GM19397 (cell line): ENCODE data around the gene PTPRN2.
"Not testable (repeated sequence)": the region's sequence is repeated elsewhere in the genome, so short reads cannot be mapped to it uniquely, and the experiment has no call there.

Source experiments
- ATAC-seq: cut with Tn5 transposase; IDR thresholded peaks from one replicate; pipeline ENCODE4 v1.9.1; 2021; ENCODE audit warnings: mild to moderate bottlenecking, moderate library complexity; ENCODE audit not compliant: unreplicated experiment

Gene PTPRN2

DNA sequence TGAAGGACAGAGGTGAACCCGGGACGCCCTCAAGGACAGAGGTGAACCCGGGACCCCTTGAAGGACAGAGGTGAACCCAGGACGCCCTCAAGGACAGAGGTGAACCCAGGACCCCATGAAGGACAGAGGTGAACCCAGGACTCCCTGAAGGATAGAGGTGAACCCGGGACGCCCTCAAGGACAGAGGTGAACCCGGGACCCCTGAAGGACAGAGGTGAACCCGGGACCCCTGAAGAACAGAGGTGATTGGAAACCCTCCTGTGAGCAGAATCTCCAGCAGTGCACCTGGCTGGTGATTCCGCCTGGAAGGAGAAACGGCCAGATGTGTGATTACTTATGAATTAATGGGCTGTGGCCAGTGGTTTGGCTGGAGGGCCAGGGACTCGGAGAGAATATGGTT is 272.3 kb downstream of the PTPRN2 start:
- no peak for ATAC-seq

DNA sequence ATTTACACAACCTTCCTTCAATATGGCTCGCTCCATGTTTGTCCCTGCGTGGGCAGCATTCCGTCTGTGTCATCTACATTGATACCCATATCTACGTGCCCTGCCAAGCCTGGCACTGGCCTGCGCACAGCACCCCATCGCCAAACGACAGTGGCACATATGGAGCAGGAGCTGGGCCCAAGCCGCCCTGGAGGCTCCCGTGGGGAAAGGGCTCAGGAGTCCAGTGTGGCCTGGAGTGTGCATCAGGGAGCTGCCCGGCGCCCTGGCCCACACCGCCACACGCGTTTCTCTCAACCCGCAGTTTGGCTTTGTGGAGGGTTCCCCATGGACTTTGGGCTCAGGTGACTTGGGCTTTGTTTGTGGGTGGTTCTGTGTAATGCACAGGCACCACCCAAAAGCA is 273.2 kb downstream of the PTPRN2 start:
- ATAC-seq = no peak

DNA sequence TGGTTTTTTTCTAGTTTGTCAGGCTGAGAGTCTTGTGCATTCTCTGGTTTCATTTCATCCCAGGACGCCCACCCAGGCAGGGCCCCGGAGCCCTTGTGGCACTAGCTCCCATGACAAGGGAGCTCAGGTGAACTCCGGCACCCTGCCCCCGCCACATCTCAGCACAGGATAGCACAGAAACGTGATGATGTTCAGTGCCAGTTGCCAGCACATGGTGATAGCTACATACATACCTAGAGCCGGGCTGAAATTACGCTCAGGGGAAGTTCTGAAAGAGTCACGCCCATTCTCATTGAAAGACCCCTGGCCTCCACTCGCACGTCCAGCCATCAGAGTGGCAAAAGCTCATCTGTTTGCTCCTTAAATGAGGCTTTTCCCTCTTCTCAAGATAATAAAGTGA is 273.7 kb downstream of the PTPRN2 start:
- no peak for ATAC-seq

DNA sequence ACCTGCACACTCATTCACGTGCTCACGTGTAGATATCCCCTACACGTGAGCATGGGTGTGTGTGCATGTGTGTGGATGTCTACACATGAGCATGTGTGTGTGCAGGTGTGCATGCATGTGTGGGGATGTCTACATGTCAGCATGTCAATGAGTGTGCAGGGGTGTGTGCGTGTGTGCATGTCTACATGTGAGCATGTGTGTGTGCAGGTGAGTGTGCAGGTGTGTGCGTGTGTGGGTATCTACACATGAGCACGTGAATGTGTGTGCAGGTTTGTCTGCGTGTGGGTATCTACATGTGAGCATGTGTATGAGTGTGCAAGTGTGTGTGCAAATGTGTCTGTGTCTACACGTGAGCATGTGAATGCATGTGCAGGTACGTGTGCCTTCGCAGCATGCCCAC is 274.8 kb downstream of the PTPRN2 start:
- ATAC-seq = no peak

DNA sequence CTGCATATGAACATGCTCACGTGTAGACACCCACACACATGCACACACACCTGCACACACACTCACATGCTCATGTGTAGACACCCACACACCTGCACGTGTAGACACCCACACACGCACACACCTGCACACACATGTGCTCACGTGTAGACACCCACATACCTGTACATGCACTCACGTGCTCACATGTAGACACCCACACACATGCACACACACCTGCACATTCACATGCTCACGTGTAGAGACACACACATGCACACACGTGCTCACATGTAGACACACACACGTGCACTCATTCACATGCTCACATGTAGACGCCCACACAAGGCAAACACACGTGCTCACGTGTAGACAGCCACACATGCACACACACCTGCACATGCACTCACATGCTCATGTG is 275.8 kb downstream of the PTPRN2 start:
- ATAC-seq = no peak

DNA sequence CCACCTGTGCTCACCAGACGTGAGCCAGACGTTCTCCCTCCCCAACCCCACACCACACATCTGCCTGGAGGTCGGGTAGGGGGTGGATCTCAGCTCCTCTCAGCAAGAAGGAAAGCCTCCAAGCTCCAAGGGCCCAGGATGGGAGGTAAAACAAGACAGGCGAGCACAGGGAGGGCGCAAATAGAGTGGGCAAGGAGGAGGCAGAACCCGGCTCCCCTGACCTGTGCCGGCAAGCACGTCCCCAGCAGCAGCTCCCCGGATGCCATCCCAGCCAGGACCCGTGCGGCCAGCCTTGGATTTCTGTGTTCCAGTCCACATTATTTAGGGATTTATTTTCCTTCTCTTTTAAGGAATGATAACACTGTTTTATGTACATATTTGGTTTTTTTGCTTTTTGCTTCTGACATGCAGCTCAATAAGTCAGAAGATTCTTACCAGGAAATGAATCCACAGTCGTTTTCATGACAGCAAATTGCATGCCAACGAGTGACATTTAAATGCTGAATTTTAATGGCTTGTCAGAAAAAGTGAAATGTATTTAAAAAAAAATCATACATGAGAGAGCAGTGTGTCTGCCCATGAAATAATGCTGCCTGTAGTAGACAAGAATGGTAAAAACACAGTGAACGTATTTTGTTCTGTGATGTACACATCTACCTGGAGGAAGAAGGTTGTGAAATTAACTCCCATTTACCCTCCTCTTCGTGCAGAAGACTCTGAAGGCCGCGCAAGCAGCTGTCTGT is 276.5 kb downstream of the PTPRN2 start:
- no peak for ATAC-seq

DNA sequence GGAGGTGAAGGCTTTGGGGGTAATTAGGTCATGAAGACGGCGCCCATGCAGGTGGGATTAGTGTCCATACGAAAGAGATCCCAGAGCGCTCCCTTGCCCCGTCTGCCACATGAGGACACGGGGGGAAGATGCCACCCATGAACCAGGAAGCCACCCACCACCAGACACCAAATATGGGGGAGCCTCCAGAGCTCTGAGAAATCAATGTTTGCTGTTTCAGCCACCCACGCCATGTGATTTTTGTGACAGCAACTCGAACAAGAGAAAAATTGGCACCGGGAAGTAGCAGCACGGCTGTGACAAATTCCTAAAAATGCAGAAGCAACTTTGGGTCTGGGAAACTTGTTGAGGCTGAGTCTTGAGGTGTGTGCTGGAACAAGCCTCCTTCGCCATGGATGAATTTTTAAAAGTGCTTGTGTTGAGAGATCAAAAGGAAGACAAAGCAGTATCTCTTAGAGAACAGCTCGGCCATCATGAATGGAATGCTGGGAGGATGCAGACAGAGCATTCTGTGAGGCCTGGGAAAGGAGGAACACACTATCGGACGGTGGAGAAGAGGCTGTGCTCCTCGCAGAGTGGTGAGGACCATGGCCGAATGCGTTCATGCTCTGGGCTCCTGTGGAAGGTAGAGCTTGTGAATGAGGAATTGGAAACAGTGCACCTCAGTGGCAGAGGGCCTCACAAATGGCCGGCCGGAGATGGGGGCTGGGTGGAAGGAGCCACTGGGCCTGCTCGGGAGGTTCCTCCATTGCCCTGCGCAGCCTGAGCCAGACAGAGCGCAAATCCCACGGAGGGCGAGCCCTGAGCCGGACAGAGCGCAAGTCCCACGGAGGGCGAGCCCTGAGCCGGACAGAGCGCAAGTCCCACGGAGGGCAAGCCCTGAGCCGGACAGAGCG is 277.5 kb downstream of the PTPRN2 start:
- no peak for ATAC-seq

DNA sequence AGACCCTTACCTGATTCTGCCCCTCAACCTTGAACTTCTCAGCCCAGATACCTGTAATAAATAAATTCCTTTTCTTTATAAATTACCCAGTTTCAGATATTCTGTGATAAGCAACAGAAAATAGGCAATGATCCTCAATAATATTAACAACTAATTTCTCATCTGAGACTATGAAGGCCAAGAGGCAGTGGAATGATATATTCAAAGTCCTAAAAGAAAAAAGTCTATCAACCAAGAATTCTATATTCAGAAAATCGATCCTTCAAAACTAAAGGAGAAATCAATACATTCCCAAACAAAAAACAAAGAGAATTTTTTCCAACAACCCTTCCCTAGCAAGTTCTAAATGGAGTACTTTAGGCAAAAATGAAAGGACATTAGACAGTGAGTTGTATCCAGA is 279.6 kb downstream of the PTPRN2 start:
- ATAC-seq = no peak

DNA sequence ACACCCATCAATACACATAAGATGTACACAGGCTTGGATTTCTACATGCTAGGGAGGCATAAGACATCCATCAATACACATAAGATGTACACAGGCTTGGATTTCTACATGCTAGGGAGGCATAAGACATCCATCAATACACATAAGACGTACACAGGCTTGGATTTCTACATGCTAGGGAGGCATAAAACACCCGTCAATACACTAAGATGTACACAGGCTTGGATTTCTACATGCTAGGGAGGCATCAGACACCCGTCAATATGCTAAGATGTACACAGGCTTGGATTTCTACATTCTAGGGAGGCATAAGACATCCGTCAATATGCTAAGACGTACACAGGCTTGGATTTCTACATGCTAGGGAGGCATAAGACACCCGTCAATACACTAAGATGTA is 283.6 kb downstream of the PTPRN2 start:
- ATAC-seq = not testable (repeated sequence)

DNA sequence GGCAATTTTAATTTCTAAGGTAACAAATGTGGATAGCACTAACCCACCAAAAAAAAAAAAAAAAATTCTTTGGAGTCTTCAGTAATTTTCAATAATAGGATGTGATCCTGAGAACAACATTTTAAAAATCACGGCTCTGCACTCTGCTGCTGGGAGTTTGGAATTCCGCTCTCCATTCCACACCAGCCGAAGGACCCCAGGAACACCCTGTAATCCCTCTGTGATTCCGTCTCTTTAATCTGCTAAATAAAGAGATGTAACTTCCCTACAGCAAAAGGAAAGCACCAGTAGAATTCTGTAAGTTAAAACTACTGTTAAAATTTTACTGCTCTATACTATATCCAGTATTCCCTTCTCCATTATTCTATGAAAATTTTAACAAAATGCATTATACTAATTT is 284.5 kb downstream of the PTPRN2 start:
- ATAC-seq = no peak

DNA sequence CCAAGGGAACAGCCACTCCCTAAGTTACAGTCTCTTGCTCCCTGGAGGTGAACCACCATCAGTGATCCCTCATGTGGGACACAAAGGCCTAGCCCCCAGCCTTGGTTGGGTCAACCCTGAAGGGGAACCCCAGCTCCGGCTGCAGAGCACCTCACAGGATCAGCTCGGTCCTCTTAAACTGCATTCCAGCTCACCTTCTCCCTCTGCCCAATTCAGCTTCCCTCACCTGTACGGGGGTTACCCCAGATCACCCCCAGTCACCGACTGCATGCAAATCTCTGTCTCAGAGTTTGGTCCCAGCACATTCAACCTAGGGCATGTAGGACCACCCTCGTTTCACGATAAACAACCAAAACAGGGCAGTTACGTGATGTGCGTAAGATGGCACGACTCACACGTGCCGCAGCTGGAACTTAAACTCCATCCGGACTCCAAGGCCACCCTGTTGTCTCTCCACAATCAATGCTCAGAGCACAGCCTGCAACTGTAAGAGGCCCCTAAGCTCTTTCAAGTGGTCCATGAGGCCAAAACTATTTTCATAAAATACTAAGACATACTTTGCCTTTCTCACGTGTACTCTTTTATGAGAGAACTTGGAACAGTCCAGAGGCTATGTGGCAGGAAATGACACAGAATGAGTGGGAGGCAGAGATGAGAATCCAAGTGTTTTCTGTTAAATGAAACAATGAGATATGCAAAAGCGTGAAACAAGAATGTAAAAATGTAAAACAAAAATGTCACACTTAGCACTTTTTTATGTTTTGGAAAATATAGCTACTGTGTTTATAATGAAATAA is 285.2 kb downstream of the PTPRN2 start:
- ATAC-seq = no peak

DNA sequence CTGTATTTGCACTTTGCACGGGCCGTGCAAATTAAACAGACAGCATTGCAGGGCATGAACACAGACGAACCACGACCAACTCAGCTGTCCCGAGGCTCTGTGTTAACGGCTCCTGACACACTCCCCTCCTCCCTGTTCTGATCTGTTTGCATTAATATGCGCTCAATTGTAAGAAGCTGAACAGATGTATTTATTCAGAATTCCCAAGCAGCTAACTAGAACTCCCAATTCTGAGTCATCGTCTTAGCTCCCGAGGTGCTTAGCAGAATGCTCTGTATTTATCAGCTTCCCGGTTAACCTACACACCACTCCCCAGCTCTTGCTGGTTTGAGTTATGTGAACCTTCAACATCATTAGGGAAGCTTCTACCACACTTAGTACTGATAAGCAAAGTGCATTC is 286.4 kb downstream of the PTPRN2 start:
- no peak for ATAC-seq

DNA sequence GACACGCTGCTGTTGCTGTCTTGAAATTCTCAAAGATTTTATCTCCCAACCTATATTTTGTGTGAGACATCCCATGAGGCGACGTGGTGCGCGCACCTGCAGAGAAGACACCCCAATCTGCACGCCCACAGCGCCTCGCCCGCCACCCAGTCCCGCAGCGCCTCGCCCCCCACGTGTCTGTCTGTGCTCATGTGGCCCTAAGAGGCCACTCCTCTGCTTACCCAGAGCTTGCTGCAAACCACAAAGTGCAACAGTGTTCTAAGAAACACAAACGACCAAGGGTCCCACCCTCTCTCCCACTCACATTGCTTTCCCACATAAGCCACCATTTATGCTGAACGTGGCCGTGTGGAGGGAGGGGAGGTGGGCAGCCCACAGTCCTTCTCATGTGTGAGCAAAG is 287.2 kb downstream of the PTPRN2 start:
- no peak for ATAC-seq

DNA sequence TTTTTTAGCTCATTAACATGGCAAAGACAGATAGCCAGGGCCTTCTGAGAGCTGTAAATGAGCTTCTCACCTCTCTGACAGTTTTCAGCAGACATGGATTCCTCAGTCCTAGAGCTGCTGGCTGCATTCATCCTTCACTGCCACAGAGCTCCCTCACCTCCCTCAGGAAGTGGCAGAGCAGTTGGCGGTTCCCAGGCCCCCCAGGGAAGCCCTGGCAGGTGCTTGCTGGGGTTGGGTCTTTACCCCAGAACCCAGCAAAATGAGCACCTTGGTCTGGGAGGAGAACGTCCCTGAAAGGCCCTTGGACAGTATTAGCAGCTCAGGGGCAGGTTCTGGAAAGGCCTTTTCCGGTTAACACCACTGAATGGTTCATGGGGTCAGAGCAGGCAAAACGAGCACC is 288.0 kb downstream of the PTPRN2 start:
- no peak for ATAC-seq

DNA sequence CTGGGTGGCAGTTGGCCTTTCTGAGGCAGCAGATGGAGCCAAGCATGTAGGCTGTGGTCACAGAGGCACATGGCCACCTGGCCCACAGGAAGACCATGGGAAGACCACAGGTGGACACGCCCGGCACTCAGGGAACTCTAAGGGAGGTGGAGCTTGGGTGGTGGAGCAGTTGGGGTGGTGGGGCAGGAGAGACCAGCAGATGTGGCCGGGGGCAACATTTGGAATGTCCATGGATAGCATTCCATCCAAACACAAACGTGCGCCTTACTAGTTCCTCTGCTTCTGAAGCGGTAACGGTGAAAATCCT is 290.9 kb downstream of the PTPRN2 start:
- ATAC-seq = no peak

DNA sequence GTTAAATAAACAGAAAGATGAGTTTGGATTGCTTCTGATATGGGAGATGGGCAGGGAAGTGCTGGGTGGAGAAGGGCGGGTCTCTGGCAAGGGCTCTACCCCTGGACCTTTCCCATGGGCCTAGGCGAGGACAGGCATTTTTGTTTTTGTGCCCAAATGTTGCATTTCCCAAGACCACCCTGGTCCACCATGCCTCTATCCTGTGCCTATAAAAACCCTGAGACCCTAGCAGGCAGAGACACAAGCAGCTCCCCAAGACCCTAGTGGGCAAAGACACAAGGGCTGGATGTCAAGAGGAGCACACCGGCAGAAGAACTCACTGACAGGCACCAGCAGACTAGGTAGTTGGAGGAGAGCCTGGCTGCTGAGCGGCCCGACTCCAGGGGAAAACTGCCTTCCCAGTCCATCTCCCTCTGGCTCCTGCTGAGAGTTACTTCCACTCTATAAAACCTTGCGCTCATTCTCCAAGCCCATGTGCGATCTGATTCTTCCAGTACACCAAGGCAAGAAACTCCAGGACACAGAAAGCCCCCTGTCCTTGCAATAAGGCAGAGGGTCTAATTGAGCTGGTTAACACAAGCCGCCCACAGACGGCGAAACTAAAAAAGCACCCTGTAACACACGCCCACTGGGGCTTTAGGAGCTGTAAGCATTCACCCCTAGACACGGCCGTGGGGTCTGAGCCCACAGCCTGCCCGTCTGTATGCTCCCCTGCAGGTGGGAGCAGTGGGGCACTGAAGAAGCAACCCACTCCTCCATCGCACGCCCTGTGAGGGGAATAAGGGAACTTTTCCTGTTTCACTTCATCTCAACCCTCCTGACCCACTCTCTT is 291.4 kb downstream of the PTPRN2 start:
- no peak for ATAC-seq

DNA sequence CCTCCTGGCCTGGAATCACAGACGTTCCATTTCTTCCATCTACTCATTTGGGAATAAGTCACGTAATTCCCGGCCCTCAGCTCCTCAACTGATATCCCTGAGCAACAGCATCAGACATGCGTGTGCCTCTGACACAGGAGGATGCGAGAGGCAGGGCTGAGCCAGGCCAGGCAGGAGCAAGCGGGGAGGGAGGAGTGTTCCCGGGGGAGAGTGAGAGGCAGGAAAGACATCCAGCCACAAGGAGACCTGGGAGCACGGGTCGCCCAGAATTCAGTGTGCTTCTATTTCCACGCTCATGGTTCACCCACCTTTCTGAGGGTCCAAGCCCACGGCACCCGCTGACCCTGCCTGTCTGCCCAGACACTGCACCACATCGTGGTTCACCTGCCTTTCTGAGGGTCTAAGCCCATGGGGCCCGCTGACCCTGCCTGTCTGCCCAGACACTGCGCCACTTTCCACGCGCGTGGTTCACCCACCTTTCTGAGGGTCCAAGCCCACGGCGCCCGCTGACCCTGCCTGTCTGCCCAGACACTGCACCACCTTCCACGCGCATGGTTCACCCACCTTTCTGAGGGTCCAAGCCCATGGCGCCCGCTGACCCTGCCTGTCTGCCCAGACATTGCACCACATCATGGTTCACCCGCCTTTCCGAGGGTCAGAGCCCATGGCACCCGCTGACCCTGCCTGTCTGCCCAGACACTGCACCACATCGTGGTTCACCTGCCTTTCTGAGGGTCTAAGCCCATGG is 293.0 kb downstream of the PTPRN2 start:
- not testable (repeated sequence) for ATAC-seq

DNA sequence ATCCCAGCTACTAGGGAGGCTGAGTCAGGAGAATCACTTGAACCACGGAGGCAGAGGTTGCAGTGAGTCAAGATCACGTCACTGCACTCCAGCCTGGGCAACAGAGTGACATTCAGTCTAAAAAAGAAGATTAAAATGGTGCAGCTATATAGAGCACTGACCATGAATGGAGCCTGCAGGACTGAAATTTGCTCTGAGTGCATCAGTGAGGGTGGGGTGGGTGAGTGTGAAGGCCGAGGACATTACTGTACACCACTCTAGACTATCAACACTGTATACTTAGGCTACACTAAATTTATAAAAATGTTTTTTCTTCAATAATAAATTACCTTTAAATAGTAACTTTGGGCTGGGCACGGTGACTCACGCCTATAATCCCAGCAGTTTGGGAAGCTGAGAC is 294.7 kb downstream of the PTPRN2 start:
- no peak for ATAC-seq

DNA sequence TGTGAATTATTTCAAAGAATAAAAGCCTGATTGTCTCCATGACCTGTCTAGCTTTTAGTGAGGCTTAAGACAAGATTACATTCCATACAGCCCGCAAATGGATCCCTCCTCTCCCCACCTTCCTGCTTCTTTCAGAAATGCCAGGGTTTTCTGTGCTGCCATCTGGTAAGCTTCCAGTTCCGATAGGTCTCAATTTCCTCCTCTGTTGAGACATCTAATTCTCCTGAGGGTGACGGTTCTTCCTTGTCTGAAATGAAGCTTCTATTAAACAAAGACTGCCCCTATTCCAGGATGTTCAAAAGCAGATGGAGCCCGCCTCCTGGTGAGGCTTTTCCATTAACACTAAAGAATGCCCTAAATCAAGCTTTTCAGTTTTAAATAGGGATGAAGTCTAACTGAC is 295.6 kb downstream of the PTPRN2 start:
- no peak for ATAC-seq
